Upper lobe of right lung (tissue), 1 donor: ENCODE results near the gene NFE2. TPM values are rescaled to one million over a fixed set of nuclear protein-coding genes. Genes with fewer than 3 reads are reported as not detected.
A peak's percentile ranks its signal among the peaks of the same experiment; 100 is the strongest.

Experiments used
- ATAC-seq: fragments of 200-7000 bp; cut with Tn5 transposase; one replicate; pipeline ENCODE4 v1.9.1; 2020; ENCODE audit warnings: mild to moderate bottlenecking, moderate library complexity
- DNase-seq: peaks from one replicate; pipeline ENCODE4 v3.0.0-alpha.2; 2020
- H3K27ac ChIP-seq: fragments of 200-600 bp; one replicate; pipeline ENCODE4 v1.8.0; 2022
- H3K27me3 ChIP-seq: fragments of 200-600 bp; one replicate; pipeline ENCODE4 v1.8.0; 2022; ENCODE audit warnings: mild to moderate bottlenecking
- H3K36me3 ChIP-seq: fragments of 200-600 bp; one replicate; pipeline ENCODE4 v1.8.0; 2022
- H3K4me1 ChIP-seq: fragments of 200-600 bp; one replicate; pipeline ENCODE4 v1.8.0; 2022
- H3K4me3 ChIP-seq: fragments of 200-600 bp; one replicate; pipeline ENCODE4 v1.8.0; 2022; ENCODE audit warnings: mild to moderate bottlenecking
- H3K9me3 ChIP-seq: fragments of 200-600 bp; one replicate; pipeline ENCODE4 v1.8.0; 2022
- intact Hi-C: fragments of 100-400 bp; cut with DNase I; formaldehyde crosslinking; loops from one replicate; pipeline ENCODE4 v1.11.0; 2022
- total RNA-seq: library from RNA; stranded (reverse); fragmentation: NEBNext Ultra II Directional; extraction: Animal tissue kit (Norgen Biotek cat#: 25700); gene quantifications from one replicate; pipeline ENCODE4 v1.2.1, GENCODE V29; 2021
- TF ChIP-seq, protein P1 (sequence below): fragments of 200-600 bp; IDR thresholded peaks from one replicate; pipeline ENCODE4 v1.8.0; 2022; ENCODE audit warnings: antibody characterized with exemption
- donor health status: DM: no; HTN: yes; CAD: no; lungs with severe emphysema.

NFE2 gene
- total RNA-seq, 1 donor from 2014 or later, result 7.5 TPM

DNA sequence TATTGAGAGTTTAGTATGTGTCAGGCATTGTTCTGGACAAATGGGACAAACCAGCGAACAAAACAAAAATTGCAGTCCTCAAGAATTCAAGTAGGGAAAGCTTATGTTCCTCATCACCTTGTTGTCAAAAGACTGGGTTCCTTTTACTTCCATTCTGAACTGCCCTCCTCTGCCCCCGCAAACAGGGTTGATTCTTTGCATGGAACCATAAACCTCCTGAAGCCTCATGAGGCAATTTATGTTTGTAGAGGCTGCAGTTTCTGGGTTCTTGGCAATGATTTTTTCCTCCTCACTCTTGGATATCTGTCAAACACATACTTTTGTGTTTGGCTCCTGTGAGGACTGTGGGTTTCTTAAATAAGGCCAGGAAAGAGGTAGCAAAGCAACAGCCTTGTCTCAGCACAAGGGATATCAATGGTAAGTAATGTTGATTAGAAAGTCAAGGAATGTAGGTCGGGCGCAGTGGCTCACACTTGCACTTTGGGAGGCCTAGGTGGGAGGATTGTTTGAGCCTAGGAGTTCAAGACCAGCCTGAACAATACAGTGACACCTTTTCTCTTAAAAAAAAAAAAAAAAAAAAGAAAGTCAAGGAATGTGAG, 38.0 kb upstream of the NFE2 start:
- TF ChIP-seq, protein P1, sequence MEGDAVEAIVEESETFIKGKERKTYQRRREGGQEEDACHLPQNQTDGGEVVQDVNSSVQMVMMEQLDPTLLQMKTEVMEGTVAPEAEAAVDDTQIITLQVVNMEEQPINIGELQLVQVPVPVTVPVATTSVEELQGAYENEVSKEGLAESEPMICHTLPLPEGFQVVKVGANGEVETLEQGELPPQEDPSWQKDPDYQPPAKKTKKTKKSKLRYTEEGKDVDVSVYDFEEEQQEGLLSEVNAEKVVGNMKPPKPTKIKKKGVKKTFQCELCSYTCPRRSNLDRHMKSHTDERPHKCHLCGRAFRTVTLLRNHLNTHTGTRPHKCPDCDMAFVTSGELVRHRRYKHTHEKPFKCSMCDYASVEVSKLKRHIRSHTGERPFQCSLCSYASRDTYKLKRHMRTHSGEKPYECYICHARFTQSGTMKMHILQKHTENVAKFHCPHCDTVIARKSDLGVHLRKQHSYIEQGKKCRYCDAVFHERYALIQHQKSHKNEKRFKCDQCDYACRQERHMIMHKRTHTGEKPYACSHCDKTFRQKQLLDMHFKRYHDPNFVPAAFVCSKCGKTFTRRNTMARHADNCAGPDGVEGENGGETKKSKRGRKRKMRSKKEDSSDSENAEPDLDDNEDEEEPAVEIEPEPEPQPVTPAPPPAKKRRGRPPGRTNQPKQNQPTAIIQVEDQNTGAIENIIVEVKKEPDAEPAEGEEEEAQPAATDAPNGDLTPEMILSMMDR, result no peak
- Histone ChIP-seq H3K4me1 (peaks cover 44% of the 10 kb centered on the region), H3K27ac (no peak overlapping the region), H3K4me3 (no peak overlapping the region), H3K36me3 (peaks cover 35% of the 10 kb centered on the region), H3K9me3 (no peaks in the 10 kb centered on the region), H3K27me3 (no peaks in the 10 kb centered on the region)
- DNase-seq, result no peak
- ATAC-seq, result no peak
- intact Hi-C loops, result no loop called here

DNA sequence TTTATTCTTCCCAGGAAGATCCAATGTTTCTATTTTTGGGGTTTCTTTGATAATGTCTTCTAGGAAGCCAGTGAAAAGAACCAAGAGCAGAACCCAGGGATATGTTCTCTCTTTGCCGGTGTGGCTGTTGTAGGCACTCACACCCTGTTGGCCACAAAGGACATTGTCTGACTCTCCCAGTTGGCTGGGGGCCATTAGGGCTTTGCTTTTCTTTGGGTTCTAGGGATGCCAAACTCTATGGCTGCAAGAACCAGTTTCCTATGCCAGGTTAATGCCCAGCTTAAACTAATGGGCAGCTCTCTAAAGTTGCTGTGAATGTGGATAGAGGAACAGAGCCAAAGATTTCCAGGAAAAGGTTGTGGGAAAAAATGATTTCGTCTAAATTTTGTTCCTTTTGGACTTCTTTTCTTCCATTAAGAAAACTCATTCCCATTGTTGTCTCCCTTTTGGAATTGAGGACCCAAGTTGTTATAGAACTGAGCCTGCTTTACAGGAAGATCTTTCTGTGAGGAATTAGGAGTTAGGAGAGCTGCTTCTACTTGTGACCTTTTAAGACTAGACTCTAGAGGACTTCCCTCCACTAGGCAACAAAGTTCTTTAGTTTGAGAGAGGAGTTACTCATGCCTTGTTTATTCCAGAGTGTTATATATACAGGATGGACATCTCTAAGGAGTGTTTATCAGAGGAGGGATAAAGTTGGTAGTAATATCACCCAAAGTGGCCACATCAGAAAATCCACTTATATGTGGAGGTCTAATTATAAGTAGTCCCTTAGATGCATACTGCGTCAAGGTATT, 37.2 kb upstream of the NFE2 start:
- Histone ChIP-seq H3K4me1 (peaks cover 49% of the 10 kb centered on the region), H3K27ac (no peak overlapping the region), H3K27me3 (no peaks in the 10 kb centered on the region), H3K36me3 (peaks cover 27% of the 10 kb centered on the region), H3K9me3 (no peaks in the 10 kb centered on the region), H3K4me3 (no peak overlapping the region)
- ATAC-seq, result no peak
- no peak for DNase-seq
- TF ChIP-seq, protein P1, result no peak
- intact Hi-C loops, result no loop called here

GRCh38 chr12:54337280-54337842, 36.5 kb upstream of the NFE2 start:
- ATAC-seq, result peak; percentile 57
- intact Hi-C loops, result no loop called here
- TF ChIP-seq, protein P1, result no peak
- H3K27ac ChIP-seq, result no peak overlapping the region
- peaks cover 49% of the 10 kb centered on the region for H3K4me1 ChIP-seq
- H3K9me3 ChIP-seq, result no peaks in the 10 kb centered on the region
- H3K27me3 ChIP-seq, result no peaks in the 10 kb centered on the region
- peaks cover 21% of the 10 kb centered on the region for H3K36me3 ChIP-seq
- no peak overlapping the region for H3K4me3 ChIP-seq
- DNase-seq, result no peak

- no peaks in the 10 kb centered on the region for H3K27me3 ChIP-seq
- H3K4me1 ChIP-seq, result peaks cover 62% of the 10 kb centered on the region
- ATAC-seq (no peak), DNase-seq (no peak)
- no peak overlapping the region for H3K27ac ChIP-seq
- no peaks in the 10 kb centered on the region for H3K9me3 ChIP-seq
- H3K4me3 ChIP-seq, result no peak overlapping the region
- no peaks in the 10 kb centered on the region for H3K36me3 ChIP-seq
- TF ChIP-seq, protein P1, result no peak
- intact Hi-C loops, result no loop called here
These were observed 32.7 kb upstream of the NFE2 start for GRCh38 chr12:54333420-54334034.

DNA sequence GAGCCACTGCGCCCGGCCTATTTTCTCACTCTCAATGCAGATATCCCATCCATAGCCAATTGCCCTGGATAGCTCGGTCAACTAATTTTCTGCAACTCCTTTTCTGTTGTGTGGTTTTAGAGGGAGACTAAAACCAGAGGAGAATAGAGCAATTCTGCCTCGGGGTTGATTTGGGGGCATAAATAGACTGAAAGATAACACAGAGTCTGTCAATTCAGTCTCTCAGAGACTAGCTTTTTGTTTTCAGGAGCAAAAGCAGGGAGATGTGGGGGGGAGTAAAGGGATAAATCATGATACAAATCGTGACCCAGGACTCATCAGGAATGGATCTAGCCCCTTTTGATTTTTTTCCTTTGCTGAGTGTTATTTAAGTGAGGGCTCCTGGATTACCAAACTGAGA, 30.6 kb upstream of the NFE2 start:
- Histone ChIP-seq H3K36me3 (no peaks in the 10 kb centered on the region), H3K4me1 (peaks cover 50% of the 10 kb centered on the region), H3K9me3 (no peaks in the 10 kb centered on the region), H3K4me3 (no peak overlapping the region), H3K27ac (peak overlapping the region; percentile 6), H3K27me3 (no peaks in the 10 kb centered on the region)
- no peak for ATAC-seq
- TF ChIP-seq, protein P1, result no peak
- DNase-seq, result no peak
- intact Hi-C loops, result no loop called here
